Head of caudate nucleus (tissue), 42 donors: ENCODE results near the gene DGKB.
"Not testable (repeated sequence)": the region's sequence is repeated elsewhere in the genome, so short reads cannot be mapped to it uniquely, and the experiment has no call there.

Experiments used
- DNase-seq, 42 donors: peaks; one replicate each; pipeline versions ENCODE4 v3.0.0 to v3.0.0-alpha.2; 2020 to 2021; ENCODE audit warnings: mixed read lengths in 7 of 42
- intact Hi-C: fragments of 100-400 bp; cut with DNase I; formaldehyde crosslinking; loops from one replicate; pipeline ENCODE4 v1.15.0; 2022

The DGKB gene

DNA sequence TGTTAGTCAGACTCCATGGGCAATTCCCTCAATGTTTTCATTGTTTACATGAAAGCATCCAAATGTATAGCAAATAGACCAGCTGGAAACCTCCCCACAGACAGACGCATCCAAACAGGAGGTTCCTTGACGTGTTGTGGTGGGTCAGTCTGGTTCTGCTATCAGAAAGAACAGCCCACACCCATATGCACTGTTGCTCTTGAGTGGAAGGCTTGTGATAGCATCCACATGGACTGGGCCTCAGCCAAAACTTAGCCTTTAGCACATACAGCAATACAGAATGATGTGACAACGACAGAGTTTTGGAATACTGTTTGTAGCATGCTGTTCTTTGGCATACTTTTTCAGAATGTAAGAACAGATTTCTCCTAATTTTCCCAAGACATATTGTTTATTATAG, 613.9 kb downstream of the DGKB start:
- no peak for DNase-seq
- intact Hi-C loops: no loop called here

DNA sequence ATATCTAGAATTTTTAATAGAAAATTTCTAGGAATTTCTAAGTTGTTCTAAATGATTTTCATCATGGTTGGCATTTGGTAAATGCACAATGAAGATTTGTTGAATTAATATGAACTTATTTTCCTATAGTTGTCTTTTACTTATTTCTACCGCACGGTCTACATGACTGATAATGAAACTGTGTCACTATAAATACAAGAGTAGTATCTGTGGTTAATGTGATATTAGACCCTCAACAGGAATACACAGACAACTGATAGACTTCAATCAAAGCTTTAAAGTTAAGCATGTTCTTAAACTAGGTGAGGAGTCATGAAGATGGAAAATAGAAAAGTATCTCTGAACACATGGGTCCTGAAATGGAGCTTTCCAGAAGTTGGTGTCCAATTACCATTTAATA, 615.2 kb downstream of the DGKB start:
- no peak for DNase-seq
- intact Hi-C loops: no loop called here

GRCh38 chr7:14286036-14286435, 616.5 kb downstream of the DGKB start:
- no peak for DNase-seq
- intact Hi-C loops: no loop called here

DNA sequence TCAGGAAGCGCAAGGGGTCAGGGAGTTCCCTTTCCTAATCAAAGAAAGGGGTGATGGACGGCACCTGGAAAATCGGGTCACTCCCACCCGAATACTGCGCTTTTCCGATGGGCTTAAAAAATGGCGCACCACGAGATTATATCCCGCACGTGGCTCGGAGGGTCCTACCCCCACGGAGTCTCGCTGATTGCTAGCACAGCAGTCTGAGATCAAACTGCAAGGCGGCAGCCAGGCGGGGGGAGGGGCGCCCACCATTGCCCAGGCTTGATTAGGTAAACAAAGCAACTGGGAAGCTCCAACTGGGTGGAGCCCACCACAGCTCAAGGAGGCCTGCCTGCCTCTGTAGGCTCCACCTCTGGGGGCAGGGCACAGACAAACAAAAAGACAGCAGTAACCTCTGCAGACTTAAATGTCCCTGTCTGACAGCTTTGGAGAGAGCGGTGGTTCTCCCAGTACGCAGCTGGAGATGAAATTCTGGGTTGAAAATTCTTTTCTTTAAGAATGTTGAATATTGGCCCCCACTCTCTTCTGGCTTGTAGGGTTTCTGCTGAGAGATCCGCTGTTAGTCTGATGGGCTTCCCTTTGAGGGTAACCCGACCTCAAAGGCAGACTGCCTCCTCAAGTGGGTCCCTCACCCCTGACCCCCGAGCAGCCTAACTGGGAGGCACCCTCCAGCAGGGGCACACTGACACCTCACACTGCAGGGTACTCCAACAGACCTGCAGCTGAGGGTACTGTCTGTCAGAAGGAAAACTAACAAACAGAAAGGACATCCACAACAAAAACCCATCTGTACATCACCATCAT, 623.3 kb downstream of the DGKB start:
- intact Hi-C loops, DNase-seq: not testable (repeated sequence)

- intact Hi-C loops: no loop called here
- DNase-seq: no peak
Measured at GRCh38 chr7:14275356-14275755, 627.2 kb downstream of the DGKB start.

GRCh38 chr7:14271441-14271840, 631.1 kb downstream of the DGKB start:
- no peak for DNase-seq
- intact Hi-C loops: no loop called here

DNA sequence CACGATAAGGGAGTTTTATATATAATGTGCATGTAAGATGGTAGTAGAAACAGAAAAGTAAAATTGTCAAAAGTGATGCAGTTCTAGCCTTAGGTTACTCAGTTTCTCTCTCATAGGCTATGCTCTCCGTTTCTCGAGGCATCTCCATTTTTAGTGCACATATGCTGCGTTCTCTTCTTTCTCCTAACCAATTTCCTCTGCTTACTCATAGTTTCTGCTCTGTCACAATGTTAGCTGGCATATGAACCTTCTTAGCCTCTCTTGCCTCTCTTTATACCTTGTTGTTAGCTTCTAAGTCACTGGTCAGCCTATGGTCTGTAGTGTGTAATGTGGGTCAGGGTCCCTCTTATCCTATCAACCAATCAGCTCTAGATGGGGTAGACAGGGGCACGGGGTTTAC, 632.5 kb downstream of the DGKB start:
- no peak for DNase-seq
- intact Hi-C loops: no loop called here

GRCh38 chr7:14260011-14260410, 642.5 kb downstream of the DGKB start:
- no peak for DNase-seq
- intact Hi-C loops: no loop called here

DNA sequence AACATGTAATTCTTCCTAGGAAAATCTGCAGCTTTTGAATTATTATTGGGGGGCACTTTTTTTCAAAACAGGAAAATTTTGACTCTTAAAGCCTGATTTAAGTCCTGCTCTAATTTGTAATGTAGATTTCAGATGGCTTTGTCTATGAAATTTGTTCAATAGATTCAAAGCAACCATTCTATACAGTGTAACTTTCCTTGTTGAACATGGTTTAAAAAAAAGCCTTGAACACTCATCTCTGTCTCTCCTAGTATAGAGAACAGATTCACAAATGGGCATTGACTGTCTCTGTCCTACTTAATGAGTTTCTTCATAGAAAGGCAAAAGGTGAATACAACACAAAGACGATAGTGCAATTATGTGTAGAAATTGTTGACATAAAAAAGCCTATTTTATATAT, 643.7 kb downstream of the DGKB start:
- intact Hi-C loops: no loop called here
- DNase-seq: no peak

DNA sequence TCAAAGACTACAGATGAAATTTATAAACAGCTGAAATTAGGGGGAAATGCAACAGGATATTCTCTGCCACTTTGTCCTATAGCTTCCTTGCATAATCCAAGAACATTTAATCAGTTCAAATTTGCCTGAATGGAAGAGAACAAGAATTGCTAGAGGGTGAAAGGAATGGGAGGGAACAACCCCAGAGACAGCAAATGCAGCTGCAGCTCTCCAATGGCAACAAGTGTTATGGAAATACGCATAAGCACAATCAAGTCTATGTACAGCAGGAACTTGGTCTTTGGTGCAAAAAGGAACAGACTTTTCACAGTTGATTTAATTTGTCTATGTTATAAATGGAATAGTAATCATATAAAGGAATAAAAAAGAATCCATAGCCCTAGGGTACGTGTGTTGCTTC, 644.1 kb downstream of the DGKB start:
- DNase-seq: no peak
- intact Hi-C loops: no loop called here

DNA sequence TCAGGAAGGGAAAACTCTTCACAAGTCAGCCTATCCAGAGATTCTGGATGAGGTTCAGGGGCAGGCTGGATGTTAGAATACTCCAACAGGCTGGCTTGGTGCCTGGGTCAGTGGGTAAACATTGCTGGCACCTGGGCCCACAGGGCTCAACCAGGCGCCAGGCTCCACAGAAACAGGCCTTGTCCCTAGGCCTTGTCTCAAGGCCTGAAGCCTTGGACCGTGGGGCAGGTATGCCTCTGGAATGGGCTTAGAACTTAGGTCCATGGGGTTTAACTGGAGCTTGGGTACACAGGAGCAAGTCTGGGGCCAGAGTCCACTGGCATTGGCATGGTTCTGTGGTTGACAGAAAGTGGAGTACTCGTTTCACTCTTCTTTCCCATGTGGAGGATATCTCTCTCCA, 650.1 kb downstream of the DGKB start:
- DNase-seq: no peak

DNA sequence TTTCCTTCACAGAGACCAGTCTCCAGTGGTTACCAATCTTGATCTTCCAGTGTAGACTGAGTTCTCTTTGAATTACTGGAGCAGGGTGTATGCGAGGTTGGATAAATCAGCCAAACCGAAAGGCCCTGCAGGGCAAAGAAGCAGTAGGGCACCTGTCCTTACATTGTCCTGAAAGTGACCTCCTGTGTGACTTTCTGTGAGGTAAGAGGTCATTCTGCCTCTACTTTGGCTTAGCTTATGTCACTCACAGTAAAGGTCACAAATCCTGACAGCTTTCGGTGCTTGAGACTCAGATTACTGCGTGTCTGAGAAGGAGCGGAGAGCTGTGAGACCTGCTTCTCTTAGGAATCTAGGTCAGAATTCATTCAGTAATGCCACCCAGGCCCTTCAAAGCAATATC, 660.4 kb downstream of the DGKB start:
- no peak for DNase-seq
- intact Hi-C loops: no loop called here

More for the DNA sequence above, 650.1 kb downstream of the DGKB start:
- intact Hi-C loops: no loop called here

DNA sequence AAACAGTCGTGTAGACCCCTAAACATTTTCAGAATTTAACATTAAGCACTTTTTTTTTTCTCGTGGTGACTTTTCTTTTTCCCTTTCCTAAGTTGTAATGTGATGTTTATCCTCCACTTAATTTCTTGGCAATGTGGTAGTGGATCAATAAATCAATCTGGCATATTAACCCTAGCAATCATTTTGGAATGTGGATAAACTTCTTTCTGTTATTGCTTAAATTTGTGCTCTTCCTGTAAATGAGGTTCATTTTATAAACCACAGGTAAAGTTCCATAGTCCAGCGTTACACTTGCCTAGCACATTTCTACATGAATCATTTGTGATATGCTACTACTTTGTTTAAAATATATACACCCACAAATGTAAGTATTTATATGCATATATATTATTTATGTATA, 665.7 kb downstream of the DGKB start:
- intact Hi-C loops: no loop called here
- DNase-seq: no peak

GRCh38 chr7:14235056-14235455, 667.5 kb downstream of the DGKB start:
- no peak for DNase-seq
- intact Hi-C loops: no loop called here

DNA sequence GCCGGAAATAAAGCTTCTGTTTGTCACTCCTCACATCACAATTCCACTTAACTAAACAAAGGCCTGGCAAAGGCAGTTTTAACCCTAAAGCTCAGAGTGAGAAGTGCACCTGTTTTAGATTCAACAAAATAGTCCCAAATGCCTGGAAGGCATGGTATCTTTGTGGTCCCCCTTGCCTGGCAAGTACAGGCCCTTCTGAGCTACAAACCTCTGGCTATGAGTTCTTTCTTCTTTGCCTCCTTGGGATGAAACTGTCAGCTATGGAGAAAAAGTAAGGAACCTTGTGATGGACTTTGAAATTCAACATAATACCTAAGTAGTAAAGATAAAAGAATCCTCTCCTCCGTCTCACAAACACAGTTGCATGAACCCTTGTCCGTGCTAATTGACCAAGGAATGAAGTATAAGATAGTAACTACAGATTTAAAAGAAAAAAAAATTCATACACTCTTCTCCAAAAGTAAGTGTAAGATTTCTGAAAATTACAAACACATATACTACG, 668.6 kb downstream of the DGKB start:
- intact Hi-C loops: no loop called here
- DNase-seq: no peak

- no peak for DNase-seq
- intact Hi-C loops: no loop called here
Measured at GRCh38 chr7:14233076-14233867, 669.3 kb downstream of the DGKB start.

- intact Hi-C loops: no loop called here
- DNase-seq: no peak
Measured at GRCh38 chr7:14229047-14229446, 673.5 kb downstream of the DGKB start.

DNA sequence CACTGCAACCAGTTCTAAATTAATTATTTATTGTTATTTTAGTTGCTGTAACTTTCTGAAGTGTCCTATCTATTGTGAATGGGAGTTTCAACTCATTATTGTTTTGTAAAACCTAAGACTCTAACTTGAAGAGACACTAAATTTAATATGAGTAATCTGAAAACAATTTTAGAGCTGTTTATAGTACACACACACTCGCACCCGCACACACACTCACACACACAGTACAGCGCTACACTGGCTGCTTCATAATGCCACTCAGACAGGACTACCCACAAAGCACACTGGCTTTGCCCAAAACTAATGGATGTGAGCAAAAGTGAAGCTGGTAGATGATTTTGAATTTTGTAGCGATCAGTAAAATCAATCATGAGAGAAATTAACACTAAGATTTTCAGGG, 674.2 kb downstream of the DGKB start:
- no peak for DNase-seq
- intact Hi-C loops: no loop called here

DNA sequence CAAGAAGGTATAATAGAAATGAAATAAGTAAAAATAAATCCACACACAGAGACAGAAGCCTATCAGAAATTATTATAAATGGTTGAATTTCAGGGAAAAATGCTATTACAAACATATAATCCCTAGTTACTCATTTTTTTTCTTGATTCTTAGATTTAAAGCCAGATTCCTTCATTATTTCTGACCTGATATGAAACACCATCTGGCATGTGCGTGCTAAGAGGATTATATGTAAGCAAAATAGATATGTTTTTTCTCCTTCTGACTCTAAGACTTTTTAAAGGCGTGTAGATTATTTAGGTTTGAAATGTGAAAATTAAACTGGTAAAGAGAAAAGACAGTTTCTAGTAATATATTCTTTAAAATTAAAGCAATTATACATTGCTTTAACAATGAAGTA, 676.4 kb downstream of the DGKB start:
- intact Hi-C loops: no loop called here

DNA sequence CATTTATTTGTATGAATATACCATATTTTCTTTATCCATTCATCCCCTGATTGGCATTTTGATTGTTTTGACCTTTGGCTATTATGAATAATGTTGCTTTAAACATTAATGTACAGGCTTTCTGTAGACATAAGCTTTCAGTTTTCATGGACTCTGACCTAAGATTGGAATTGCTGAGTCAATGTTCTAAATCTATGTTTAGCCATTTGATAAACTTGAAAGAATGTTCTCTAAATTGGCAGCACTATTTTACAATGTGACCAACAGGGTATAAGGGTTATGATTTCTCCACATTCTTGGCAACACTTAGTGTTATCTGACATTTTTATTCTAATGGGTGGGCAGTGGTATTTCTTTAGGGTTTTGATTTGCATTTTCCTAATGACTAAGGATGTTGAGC, 683.4 kb downstream of the DGKB start:
- intact Hi-C loops: no loop called here
- no peak for DNase-seq

More for the DNA sequence above, 676.4 kb downstream of the DGKB start:
- no peak for DNase-seq

DNA sequence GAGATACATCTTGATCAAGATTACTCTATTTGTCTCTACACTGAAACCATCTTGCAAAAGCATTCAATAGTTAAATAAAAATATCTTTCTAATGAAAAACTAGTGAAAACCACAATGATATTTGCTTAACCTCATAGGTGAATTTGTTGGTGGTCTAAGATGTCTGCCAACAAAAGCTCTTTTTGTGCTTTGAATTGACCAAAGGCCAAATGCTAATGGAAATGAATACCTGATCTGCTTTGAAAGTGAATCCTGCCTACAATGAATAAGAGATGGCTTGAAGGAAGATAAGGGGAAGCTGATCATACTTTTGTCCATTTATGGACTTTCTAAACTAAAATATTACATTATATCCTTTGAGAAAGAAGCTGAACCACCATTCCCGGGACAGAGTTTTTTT, 684.2 kb downstream of the DGKB start:
- intact Hi-C loops: no loop called here
- no peak for DNase-seq
